GM23248 (cell line): ENCODE measurements around the gene NLK. TPM values are rescaled to one million over a fixed set of nuclear protein-coding genes. Genes with fewer than 3 reads are reported as not detected.

ENCODE experiments used
- DNase-seq: peaks from one replicate; pipeline ENCODE4 v3.0.0-alpha.2; 2015
- H2AFZ ChIP-seq: fragments of 200-600 bp; sonication (generic); 2 replicates; pipeline ENCODE4 v1.6.1; 2016; ENCODE audit warnings: antibody characterized with exemption
- H3F3A ChIP-seq: fragments of 200-600 bp; sonication (generic); 2 replicates; pipeline ENCODE4 v1.6.1; 2016; ENCODE audit warnings: mild to moderate bottlenecking, antibody characterized with exemption, mixed run types; ENCODE audit not compliant: insufficient read depth
- H3K27ac ChIP-seq: fragments of 200-600 bp; sonication (generic); 2 replicates; pipeline ENCODE4 v1.5.1; 2016; ENCODE audit warnings: mild to moderate bottlenecking
- H3K27me3 ChIP-seq: fragments of 200-600 bp; sonication (generic); replicated peaks from 2 replicates; pipeline ENCODE4 v1.6.1; 2016; ENCODE audit warnings: mild to moderate bottlenecking; ENCODE audit not compliant: insufficient read depth
- H3K36me3 ChIP-seq: fragments of 200-600 bp; sonication (generic); 2 replicates; pipeline ENCODE4 v1.6.1; 2016; ENCODE audit warnings: low read depth, mild to moderate bottlenecking
- H3K4me1 ChIP-seq: fragments of 200-600 bp; sonication (generic); 2 replicates; pipeline ENCODE4 v1.6.1; 2016; ENCODE audit warnings: mild to moderate bottlenecking; ENCODE audit not compliant: insufficient read depth
- H3K4me2 ChIP-seq: fragments of 200-600 bp; sonication (generic); one replicate; pipeline ENCODE4 v1.6.1; 2016; ENCODE audit warnings: mild to moderate bottlenecking; ENCODE audit not compliant: unreplicated experiment
- H3K4me3 ChIP-seq: fragments of 200-600 bp; sonication (generic); 2 replicates; pipeline ENCODE4 v1.5.1; 2016; ENCODE audit warnings: mild to moderate bottlenecking
- H3K79me2 ChIP-seq: fragments of 200-600 bp; sonication (generic); 2 replicates; pipeline ENCODE4 v1.6.1; 2016; ENCODE audit warnings: mild to moderate bottlenecking; ENCODE audit not compliant: insufficient read depth
- H3K9ac ChIP-seq: fragments of 200-600 bp; sonication (generic); 2 replicates; pipeline ENCODE4 v1.6.1; 2016; ENCODE audit warnings: mild to moderate bottlenecking
- H3K9me2 ChIP-seq: fragments of 200-600 bp; sonication (generic); 2 replicates; pipeline ENCODE4 v1.6.1; 2016; ENCODE audit warnings: mixed run types, mild to moderate bottlenecking, moderate library complexity; ENCODE audit not compliant: insufficient read depth
- H3K9me3 ChIP-seq: fragments of 200-600 bp; sonication (generic); one replicate; pipeline ENCODE4 v1.6.1; 2017; ENCODE audit warnings: low read depth
- H4K20me1 ChIP-seq: fragments of 200-600 bp; sonication (generic); 2 replicates; pipeline ENCODE4 v1.6.0; 2016; ENCODE audit not compliant: insufficient read depth
- EZH2 ChIP-seq: fragments of 200-600 bp; sonication (generic); IDR thresholded peaks from 2 replicates; pipeline ENCODE4 v1.6.1; 2018; ENCODE audit warnings: antibody characterized with exemption, mild to moderate bottlenecking; ENCODE audit not compliant: insufficient read depth, poor library complexity, severe bottlenecking
- EZH2phosphoT487 ChIP-seq: fragments of 200-600 bp; sonication (generic); IDR thresholded peaks from 2 replicates; pipeline ENCODE4 v1.6.1; 2018; ENCODE audit warnings: antibody characterized with exemption, moderate library complexity, mild to moderate bottlenecking, low read depth; ENCODE audit not compliant: insufficient read depth
- WGBS, 2 experiments: methylation state at CpG; one replicate each; pipeline ENCODE4 v1.1.6; 2015 to 2017; ENCODE audit warnings: low lambda C conversion rate in 2 of 2, low coverage in 1 of 2; ENCODE audit errors: missing lambda C conversion rate in 2 of 2; 5-methylcytosine and 5-hydroxymethylcytosine counted together
- in situ Hi-C: fragments of 300-500 bp; cut with MboI; formaldehyde crosslinking; loops from 2 replicates; pipeline ENCODE4 v1.15.0; 2020
- polyA plus RNA-seq: library from polyadenylated mRNA; unstranded; fragments of >200 nt; fragmentation: Nextera tagmentation; extraction: Ambion mirVana; gene quantifications from 2 replicates; pipeline ENCODE4 v1.2.1, GENCODE V29; 2016
- total RNA-seq: library from RNA; depleted of rRNA; stranded (reverse); fragments of >200 nt; shearing (Covaris generic); gene quantifications from 2 replicates; pipeline ENCODE4 v1.2.3, GENCODE V29; 2014

NLK gene
- total and polyA plus RNA-seq, 2 experiments from 2014 or later = 3.8 to 17.6 TPM

DNA sequence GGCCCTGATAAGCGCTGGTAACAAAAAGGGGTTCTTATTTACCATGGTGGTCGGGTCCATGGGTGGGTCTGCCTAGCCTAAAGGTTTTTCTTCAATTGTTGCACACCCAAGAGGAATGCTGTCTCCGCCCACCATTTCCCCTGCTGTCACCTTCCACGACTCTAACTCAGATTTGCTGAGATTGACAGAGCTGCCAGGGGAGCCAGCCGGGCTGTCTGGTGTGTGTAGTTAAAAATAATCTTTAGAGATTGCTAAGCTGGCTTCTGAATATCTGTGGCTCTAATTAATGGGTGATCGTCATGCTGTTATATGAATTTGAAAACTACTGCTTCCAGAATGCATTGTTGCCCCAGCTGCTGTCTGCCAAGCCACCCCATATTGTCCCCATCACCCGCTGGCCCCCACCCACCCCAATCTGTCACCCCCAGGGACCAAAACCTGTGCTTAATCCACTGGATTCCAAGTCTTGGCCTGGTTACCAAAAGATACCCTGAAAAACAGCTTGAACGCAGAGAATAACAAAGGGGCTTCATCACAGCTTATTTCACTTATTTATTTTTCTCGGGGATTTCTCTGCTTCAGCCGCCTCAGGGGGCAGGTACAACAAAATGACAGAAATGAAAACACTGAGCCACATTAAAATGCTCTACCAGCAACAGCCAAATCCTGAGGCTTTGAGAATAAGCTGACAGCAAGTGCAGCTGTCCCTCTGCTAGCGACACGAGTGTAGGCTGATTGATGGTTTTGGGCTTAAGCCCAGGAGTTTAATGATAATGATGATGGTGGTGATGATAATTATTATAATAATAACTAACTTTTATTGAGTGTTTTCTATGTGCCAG is 46.1 kb upstream of the NLK start:
- H3K9me2 ChIP-seq = no peaks in the 10 kb centered on the region
- H3K36me3 ChIP-seq = no peaks in the 10 kb centered on the region
- H3K79me2 ChIP-seq = no peaks in the 10 kb centered on the region
- no peaks in the 10 kb centered on the region for H4K20me1 ChIP-seq
- no peaks in the 10 kb centered on the region for H3K4me1 ChIP-seq
- no peaks in the 10 kb centered on the region for H3K9me3 ChIP-seq
- TF ChIP-seq EZH2phosphoT487 (no peak), EZH2 (no peak)
- no peak overlapping the region for H2AFZ ChIP-seq
- no peak for DNase-seq
- in situ Hi-C loops = no loop called here
- H3K9ac ChIP-seq = no peak overlapping the region
- no peak overlapping the region for H3K4me3 ChIP-seq
- no peak overlapping the region for H3K4me2 ChIP-seq
- H3K27me3 ChIP-seq = no peaks in the 10 kb centered on the region
- no peaks in the 10 kb centered on the region for H3F3A ChIP-seq
- WGBS, 2 experiments = 53 to 62% methylated on average over 12 of the region's 12 CpGs
- H3K27ac ChIP-seq = no peak overlapping the region

DNA sequence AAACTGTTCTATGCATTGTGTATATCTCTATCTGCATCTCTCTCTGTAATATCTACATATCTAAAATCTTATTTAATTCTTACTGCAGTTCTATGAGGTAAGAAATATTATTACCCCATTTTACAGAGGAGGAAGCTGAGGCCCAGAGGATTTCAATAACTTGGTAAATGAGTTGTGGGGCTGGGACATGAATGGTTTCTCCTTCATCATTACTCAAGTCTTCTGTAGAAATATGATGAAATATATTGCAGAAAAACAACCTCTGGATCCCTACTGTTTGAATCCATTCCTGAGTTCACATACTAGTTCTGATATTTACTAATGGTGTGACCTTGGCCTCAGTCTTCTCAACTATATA is 45.5 kb upstream of the NLK start:
- H3K9me3 ChIP-seq = no peaks in the 10 kb centered on the region
- no peaks in the 10 kb centered on the region for H3K27me3 ChIP-seq
- no peak overlapping the region for H2AFZ ChIP-seq
- TF ChIP-seq EZH2phosphoT487 = no peak
- TF ChIP-seq EZH2 = no peak
- no peaks in the 10 kb centered on the region for H3K9me2 ChIP-seq
- no peaks in the 10 kb centered on the region for H3K36me3 ChIP-seq
- no peaks in the 10 kb centered on the region for H3F3A ChIP-seq
- no peaks in the 10 kb centered on the region for H4K20me1 ChIP-seq
- no peak overlapping the region for H3K4me2 ChIP-seq
- no peaks in the 10 kb centered on the region for H3K4me1 ChIP-seq
- H3K4me3 ChIP-seq = no peak overlapping the region
- no peak for DNase-seq
- in situ Hi-C loops = no loop called here
- H3K9ac ChIP-seq = no peak overlapping the region
- no peak overlapping the region for H3K27ac ChIP-seq
- no peaks in the 10 kb centered on the region for H3K79me2 ChIP-seq

DNA sequence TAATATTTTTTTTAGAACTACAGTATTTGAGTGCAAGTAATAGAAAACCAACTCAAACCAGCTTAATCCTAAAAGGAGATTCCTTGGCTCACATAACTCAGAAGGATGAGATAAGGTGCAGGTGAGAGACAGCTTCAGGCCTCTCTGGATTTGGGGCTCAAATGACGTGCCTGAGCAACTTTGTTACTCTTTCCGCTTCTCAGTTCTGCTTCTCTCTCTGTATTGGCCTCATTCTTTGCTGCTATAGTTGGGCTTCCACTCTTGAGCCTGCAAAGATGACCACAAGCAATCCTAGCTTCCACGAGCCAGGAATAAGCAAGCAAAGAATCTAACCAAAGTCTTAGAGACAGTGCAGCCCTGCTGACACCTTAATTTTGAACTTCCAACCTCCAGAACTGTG is 45.0 kb upstream of the NLK start:
- no peaks in the 10 kb centered on the region for H3K4me1 ChIP-seq
- no peak overlapping the region for H3K4me3 ChIP-seq
- H4K20me1 ChIP-seq = no peaks in the 10 kb centered on the region
- TF ChIP-seq EZH2 (no peak), EZH2phosphoT487 (no peak)
- H3K36me3 ChIP-seq = no peaks in the 10 kb centered on the region
- H2AFZ ChIP-seq = no peak overlapping the region
- no peak for DNase-seq
- H3K4me2 ChIP-seq = no peak overlapping the region
- H3K9me2 ChIP-seq = no peaks in the 10 kb centered on the region
- no peaks in the 10 kb centered on the region for H3K9me3 ChIP-seq
- no peak overlapping the region for H3K9ac ChIP-seq
- no peaks in the 10 kb centered on the region for H3K27me3 ChIP-seq
- no peaks in the 10 kb centered on the region for H3F3A ChIP-seq
- no peak overlapping the region for H3K27ac ChIP-seq
- 31 to 43% methylated on average over 3 of the region's 3 CpGs for WGBS, 2 experiments
- no peaks in the 10 kb centered on the region for H3K79me2 ChIP-seq
- in situ Hi-C loops = no loop called here

DNA sequence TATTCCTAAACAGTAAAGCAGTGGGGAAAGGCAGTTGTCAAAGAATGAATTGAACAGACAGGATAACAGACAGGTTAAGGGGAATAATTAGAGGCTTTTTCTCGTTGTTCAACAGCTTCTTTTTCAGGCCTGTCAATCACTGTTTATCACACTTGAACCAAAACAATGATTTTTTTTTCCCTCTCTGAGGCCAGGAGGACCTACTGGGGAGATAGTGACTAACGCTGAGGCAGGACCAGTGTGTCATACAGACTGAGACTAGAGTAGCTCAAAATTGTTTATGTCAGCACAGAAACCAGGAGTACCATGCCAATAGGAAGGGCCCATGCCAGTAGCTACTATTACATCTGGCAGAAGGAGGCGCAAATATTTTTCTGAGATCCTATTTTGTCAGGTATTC is 41.3 kb upstream of the NLK start:
- no peak overlapping the region for H3K4me3 ChIP-seq
- peak; percentile 48 for DNase-seq
- no peaks in the 10 kb centered on the region for H3K9me2 ChIP-seq
- H2AFZ ChIP-seq = no peak overlapping the region
- 19 to 24% methylated on average over 3 of the region's 3 CpGs for WGBS, 2 experiments
- H3K4me1 ChIP-seq = no peaks in the 10 kb centered on the region
- in situ Hi-C loops = no loop called here
- H3K9ac ChIP-seq = no peak overlapping the region
- no peaks in the 10 kb centered on the region for H3K36me3 ChIP-seq
- H3K27me3 ChIP-seq = no peaks in the 10 kb centered on the region
- no peaks in the 10 kb centered on the region for H3K9me3 ChIP-seq
- no peak overlapping the region for H3K27ac ChIP-seq
- no peak for TF ChIP-seq EZH2phosphoT487
- no peak for TF ChIP-seq EZH2
- H4K20me1 ChIP-seq = no peaks in the 10 kb centered on the region
- no peak overlapping the region for H3K4me2 ChIP-seq
- H3F3A ChIP-seq = no peaks in the 10 kb centered on the region
- no peaks in the 10 kb centered on the region for H3K79me2 ChIP-seq
